Stimulated activated CD8-positive, alpha-beta memory T cell treated with anti-CD3 and anti-CD28 coated beads, Interleukin-4, amount 100 ng/mL, for 1 hour (primary cell): ENCODE measurements around the gene CLDN1.
"Not testable (repeated sequence)": the region's sequence is repeated elsewhere in the genome, so short reads cannot be mapped to it uniquely, and the experiment has no call there.

Experiments
- DNase-seq, 2 donors: peaks; one replicate each; pipeline ENCODE4 v3.0.0-alpha.2; 2020; ENCODE audit warnings: low read depth in 2 of 2, low spot score in 1 of 2

CLDN1 gene

GRCh38 chr3:190294030-190294429 is 28.2 kb downstream of the CLDN1 start:
- DNase-seq, result no peak

- no peak for DNase-seq
These were observed 28.6 kb downstream of the CLDN1 start for GRCh38 chr3:190293621-190294020.

- no peak for DNase-seq
These were observed 30.2 kb downstream of the CLDN1 start for GRCh38 chr3:190291994-190292584.

- no peak for DNase-seq
These were observed 32.3 kb downstream of the CLDN1 start for GRCh38 chr3:190289989-190290388.

GRCh38 chr3:190288836-190289235 is 33.4 kb downstream of the CLDN1 start:
- DNase-seq, result no peak

GRCh38 chr3:190286014-190286413 is 36.2 kb downstream of the CLDN1 start:
- no peak for DNase-seq

- no peak for DNase-seq
These were observed 40.8 kb downstream of the CLDN1 start for GRCh38 chr3:190281308-190282051.

GRCh38 chr3:190279690-190280089 is 42.6 kb downstream of the CLDN1 start:
- no peak for DNase-seq

GRCh38 chr3:190272747-190273146 is 49.5 kb downstream of the CLDN1 start:
- DNase-seq, result no peak

- no peak for DNase-seq
These were observed 53.1 kb downstream of the CLDN1 start for GRCh38 chr3:190269101-190269500.

GRCh38 chr3:190267464-190267863 is 54.8 kb downstream of the CLDN1 start:
- not testable (repeated sequence) for DNase-seq

GRCh38 chr3:190266913-190267290 is 55.3 kb downstream of the CLDN1 start:
- DNase-seq, result no peak

- no peak for DNase-seq
These were observed 55.9 kb downstream of the CLDN1 start for GRCh38 chr3:190266265-190266912.

GRCh38 chr3:190265796-190266195 is 56.5 kb downstream of the CLDN1 start:
- no peak for DNase-seq

GRCh38 chr3:190265126-190265525 is 57.1 kb downstream of the CLDN1 start:
- DNase-seq, result no peak

GRCh38 chr3:190261740-190262139 is 60.5 kb downstream of the CLDN1 start:
- no peak for DNase-seq

GRCh38 chr3:190261015-190261414 is 61.2 kb downstream of the CLDN1 start:
- DNase-seq, result no peak

GRCh38 chr3:190260301-190260700 is 61.9 kb downstream of the CLDN1 start:
- DNase-seq, result no peak

- DNase-seq, result no peak
These were observed 63.6 kb downstream of the CLDN1 start for GRCh38 chr3:190258634-190259033.
